GM12878 (cell line): ENCODE data around the gene LARP4B.

Source experiments
- TCF12 ChIP-seq: IDR thresholded peaks from 2 replicates; pipeline ENCODE4 v1.6.1; 2011; ENCODE audit warnings: low read depth, mild to moderate bottlenecking, low read length
- TF ChIP-seq, protein P1 (sequence below): fragments of 450-650 bp; conservative IDR thresholded peaks from 2 replicates; pipeline ENCODE4 v1.6.1; 2017; ENCODE audit warnings: mild to moderate bottlenecking, moderate library complexity

GRCh38 chr10:955127-955819 is 23.8 kb upstream of the LARP4B start:
- no peak for TF ChIP-seq TCF12
- TF ChIP-seq, protein P1, sequence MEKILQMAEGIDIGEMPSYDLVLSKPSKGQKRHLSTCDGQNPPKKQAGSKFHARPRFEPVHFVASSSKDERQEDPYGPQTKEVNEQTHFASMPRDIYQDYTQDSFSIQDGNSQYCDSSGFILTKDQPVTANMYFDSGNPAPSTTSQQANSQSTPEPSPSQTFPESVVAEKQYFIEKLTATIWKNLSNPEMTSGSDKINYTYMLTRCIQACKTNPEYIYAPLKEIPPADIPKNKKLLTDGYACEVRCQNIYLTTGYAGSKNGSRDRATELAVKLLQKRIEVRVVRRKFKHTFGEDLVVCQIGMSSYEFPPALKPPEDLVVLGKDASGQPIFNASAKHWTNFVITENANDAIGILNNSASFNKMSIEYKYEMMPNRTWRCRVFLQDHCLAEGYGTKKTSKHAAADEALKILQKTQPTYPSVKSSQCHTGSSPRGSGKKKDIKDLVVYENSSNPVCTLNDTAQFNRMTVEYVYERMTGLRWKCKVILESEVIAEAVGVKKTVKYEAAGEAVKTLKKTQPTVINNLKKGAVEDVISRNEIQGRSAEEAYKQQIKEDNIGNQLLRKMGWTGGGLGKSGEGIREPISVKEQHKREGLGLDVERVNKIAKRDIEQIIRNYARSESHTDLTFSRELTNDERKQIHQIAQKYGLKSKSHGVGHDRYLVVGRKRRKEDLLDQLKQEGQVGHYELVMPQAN, result no peak
